CD4-positive, alpha-beta T cell treated with Interleukin-4 for 1 hour (primary cell): ENCODE measurements around the gene COP1.
"Not testable (repeated sequence)": the region's sequence is repeated elsewhere in the genome, so short reads cannot be mapped to it uniquely, and the experiment has no call there.

Experiments used
- DNase-seq, 2 donors: peaks; one replicate each; pipeline ENCODE4 v3.0.0-alpha.2; 2020 to 2022

COP1 gene

DNA sequence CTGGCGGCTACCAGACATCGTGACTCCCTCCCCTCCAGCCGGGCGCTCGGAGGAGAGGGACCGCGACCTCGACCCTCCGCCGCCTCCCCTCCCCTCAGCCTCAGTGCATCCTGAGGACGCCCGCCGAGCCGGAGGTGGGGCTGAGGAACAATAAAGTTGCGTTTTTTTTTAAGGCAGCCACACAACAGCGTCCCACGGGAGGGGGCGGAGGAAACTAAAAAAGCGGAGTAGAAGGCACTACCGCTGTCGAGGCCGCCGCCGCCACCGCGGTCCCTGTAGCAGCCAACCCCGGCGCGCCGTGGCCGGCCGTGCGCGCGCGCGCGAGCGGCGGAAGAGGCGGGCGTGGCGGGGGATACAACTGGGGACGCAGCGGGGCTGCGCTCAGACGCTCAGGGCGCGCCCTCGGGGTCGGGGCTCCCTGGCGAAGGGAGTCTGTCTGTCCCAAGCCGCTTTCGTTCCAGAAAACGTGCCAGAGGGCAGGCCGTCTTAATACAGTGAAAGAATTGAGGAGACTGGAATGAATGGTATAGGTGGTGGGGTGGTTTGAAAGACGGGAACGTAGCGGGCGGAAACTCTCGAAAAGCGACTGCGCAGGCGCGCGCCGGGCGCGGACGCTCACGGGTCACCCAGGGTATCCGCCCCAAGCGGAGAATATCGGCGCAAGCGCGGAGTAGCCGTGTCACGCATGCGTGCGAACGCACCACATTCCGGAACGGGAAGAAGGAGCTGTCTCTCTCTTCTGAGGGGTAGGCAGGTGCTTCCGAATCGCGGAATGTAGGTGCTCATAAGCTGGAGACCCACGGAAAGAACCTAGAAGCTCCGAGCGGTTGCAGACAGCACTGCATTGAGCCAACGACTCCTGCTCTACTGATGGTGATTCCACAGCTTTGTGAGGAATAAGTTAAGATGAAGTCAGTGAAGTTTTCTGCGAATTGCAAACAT, at the start of gene COP1:
TSS of gene COP1 (minus strand) at position 326 of the 942 bp plus-strand sequence. CDS start at position 18, 308 bp downstream.
- peak; percentile 98 for DNase-seq

DNA sequence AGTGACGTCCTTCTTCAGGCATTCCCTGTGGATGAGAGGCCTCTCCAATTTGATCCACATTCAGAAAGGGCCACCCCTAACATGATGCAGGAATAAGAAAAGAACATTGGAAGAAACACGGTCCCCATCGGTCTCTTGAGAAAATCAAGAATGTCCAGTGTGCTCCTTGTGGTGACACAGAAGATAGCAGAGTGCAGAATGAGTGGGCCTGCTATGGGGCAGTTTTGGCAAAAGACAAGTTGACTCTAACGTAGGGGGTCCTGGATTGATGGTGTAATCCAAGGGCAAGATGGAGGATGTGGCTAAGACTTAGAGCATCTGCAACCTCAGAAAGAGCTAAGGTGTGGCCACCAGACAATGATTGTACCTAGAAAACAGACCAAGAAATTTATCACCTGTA, 45.1 kb upstream of the COP1 start:
- DNase-seq, result no peak

DNA sequence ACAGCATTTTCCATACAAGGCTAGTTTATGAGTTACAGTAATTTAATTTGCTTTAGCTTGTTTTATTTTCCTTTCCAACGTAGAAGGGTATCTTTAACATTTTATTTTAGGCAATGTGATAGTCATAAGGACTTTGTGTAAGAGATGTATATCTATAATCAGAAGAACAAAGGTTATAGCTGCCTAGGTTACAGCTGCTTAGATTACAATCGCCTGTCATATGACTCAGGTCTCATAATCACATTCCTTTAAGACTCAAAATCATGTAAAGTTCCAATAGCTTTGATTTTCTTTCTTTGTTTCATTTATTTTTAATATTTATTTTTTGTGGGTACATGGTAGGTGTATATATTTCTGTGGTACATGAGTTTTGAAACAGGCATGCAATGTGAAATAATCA, 37.8 kb upstream of the COP1 start:
- no peak for DNase-seq

DNA sequence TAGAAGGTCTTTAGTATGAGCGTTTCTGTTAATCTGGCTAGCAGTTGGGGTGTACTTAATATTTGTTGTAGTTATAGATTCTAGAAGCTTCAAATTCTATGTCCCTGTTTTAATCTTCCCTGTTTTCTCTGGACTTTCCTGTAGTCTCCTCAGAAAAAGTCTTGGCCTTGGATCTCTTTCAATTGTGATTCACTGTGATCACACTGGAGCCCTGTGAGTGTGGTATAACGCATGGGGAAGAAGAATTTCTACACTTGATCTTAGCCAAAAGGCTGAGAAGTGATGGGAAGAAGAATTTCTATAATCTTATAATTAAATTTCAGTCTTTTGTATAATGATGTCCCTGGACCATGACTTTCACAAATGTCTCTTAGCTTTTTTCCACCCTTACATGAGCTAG, 36.7 kb upstream of the COP1 start:
- no peak for DNase-seq

DNA sequence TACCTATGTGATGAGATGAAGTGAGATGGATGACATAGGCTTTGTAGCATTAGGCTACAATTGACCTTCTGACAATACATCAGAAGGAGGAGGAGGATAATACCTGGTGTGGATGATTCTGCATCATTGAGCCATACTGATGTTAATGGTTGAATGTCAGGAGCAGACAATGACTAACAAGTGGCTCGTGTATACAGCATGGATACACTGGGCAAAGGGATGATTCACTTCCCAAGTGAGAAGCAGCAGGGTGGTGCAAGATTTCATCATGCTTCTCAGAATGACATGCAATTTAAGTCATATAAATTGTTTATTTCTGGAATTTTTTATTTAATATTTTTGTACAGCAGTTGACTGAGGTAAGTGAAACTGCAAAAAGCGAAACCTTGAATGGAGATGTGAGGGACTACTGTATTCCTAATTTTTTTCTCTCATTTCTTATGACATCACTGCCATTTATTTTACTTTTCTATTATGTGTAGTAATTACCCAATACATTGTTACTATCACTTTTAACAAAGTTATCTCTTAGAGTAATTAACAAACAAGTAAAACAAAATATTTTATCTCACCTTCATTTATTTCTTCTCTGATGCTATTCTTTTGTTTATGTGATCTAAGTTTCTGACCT, 34.4 kb upstream of the COP1 start:
- DNase-seq, result no peak

DNA sequence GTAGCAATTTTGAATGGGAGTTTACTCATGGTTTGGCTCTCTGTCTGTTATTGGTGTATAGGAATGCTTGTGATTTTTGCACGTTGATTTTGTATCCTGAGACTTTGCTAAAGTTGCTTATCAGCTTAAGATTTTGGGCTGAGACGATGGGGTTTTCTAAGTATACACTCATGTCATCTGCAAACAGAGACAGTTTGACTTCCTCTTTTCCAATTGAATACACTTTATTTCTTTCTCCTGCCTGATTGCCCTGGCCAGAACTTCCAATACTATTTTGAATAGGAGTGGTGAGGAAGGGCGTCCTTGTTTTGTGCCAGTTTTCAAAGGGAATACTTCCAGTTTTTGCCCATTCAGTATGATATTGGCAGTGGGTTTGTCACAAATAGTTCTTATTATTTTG, 26.6 kb upstream of the COP1 start:
- not testable (repeated sequence) for DNase-seq

DNA sequence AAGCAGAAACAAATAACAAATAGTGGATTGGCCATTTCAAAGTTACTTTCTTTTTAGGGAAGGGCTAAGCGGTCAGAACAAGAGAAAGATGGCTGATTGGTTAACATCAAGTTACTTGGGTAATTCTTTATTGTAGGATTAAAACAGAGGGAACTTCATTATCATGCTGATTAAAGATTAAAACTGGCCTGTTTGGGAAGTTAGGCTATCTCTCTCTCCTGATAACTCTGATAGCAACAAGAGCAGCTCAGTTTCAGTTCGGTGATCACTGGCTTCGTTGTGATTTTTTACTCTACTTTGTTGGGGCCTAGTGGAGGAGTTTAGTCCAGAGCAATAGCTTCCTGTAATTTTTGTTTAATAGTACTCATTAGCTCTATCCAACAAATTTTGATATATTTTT, 20.5 kb upstream of the COP1 start:
- no peak for DNase-seq

DNA sequence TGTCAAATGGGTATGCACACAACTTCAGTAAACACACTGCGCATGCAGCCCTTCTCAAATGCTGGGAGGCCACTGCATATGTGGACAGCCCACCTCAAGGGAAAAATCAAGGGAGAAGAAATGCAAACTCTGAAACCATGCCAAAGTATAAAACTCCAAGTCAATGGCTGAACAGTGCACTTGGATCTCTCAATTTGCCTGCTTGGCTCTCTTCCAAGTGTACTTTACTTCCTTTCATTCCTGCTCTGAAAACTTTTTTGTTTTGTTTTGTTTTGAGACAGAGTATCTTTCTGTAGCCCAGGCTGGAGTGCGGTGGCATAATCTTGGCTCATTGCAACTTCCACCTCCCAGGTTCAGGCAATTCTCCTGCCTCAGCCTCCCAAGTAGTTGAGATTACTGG, 18.8 kb upstream of the COP1 start:
- no peak for DNase-seq

DNA sequence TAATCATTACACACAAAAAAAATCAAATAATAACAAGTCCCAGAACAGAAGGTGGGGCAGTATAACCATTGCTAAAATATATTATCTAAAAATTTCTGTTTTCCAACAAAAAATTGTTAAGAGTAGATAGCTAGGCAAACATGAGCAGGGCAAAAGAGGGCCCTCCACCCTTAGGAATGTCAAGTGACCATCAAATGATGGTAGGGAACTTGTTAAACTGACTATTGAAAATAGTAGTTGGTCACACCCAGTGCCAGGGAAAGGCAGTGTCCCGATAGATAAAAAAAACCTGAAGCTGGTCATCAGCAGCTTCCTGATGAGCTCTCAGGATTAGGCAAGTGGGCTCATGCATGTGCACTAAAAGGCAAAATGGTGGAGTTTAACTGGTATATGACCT, 18.4 kb upstream of the COP1 start:
- no peak for DNase-seq

DNA sequence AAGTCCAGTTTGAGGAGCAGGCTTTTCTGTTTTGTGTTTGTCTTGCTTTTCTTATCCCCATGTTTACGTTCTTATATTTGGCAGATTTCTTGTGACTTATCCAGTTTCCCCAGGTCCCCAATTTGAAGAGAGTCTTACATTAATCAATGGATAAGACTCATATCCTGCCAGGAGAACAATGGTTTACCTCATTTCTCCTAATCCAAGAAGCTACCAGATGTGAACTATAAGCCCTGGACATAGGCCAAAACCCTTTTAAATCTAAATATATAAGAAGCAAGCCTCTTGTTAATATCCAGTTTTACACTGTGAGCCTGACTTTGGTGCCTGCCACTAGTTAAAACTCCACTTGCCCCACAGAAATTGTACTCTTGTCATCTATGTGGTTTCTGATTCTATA, 15.1 kb upstream of the COP1 start:
- no peak for DNase-seq

DNA sequence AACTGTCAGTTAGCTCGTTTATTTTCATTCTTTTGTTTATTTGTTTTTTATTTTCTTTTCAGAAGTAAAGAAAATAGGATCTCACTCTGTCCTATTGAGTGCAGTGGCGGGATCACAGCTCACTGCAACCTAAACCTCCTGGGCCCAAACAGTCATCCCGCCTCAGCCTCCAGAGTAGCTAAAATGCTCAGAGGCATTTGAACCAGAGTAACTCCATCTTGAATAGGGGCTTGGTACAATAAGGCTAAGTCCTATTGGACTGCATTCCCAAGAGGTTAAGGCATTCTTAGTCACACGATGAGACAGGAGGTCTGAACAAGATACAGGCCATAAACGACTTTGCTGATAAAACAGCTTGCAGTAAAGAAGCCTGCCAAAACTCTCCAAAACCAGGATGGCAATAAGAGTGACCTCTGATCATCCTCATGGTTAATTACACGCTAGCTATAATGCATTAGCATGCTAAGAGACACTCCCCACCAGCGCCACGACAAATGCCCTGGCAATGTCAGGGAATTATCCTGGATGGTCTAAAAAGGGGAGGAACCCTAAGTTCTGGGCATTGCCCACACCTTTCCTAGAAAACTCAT, 13.1 kb upstream of the COP1 start:
- DNase-seq, result no peak

DNA sequence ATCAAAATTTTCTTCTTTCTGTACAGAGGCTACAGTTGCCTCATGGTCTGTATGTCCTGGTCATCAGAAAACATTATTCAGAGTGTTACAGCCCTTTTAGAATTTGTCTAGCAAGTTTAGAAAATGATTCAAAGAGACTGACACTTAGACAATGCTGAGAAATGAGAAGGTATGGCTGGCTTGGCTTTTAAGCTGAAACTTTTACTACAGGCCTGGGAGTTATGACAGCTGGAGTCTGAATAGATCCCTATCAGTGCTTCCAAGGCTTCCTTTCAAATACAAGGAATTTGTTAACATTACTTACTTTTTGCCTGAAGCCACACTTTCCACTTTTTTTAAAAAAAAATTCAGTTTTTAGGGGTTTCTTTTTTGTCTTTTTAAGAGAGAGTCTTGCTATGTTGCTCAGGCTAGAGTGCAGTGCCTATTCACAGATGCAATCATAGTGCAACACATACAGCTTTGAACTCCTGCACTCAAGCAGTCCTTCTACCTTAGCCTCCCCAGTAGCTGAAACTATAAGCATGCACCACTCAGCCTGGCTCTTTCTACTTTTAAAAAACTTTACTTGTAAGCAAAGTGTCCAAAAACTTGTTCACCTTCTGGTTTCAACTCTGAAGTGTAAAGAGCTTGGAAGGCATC, 10.5 kb upstream of the COP1 start:
- DNase-seq, result no peak

DNA sequence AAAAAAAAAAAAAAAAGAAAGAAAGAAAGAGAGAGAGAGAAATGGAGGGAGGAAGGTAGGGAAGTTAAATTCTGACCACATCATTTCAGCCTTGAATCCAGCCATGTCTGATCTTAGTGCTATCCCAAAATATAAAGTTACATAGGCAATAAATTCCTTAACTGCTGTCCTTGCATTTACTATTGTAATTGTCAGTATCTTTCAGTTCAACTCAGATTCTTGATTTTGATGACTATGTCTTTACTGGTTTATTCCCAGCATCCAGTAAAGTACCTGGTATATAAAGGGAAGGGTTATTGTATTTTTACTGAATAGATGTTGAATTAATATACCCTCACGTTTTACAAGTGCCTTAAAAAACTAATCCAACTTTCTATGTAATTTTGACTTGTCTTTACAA, 8.9 kb upstream of the COP1 start:
- no peak for DNase-seq

DNA sequence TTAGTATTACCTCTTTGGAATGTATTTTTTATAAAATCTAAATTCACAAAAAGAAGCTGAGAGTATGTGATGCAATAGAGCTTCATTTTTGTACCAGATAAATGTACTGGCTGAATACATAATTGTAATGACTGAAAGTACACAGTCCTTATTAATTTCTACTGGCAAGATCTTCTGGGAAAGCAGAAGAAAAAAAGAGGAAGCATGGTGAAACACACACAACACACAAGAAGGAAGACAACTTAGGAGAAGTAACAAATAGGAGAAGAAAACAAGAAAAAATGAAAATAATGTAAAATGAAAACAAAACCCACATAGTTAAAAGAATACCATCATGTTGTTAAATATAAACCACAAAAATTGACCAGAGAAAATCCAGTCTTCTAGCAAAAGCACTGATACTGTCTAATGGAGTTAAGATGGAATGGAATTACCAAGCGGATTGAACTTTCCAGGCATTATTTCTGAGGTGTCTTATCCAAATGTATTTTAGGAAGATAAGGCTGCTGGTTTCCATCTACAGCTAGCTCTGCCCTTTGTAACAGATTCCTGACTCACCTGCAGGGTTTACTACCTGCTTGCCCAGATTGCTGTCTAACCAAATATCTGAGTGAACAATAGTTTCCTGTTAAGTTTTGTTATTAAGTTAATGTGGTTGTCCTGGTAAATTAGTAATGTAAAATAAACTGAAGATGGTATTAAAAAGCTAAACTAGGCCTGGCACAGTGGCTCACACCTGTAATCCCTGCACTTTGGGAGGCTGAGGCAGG, 4.5 kb upstream of the COP1 start:
- no peak for DNase-seq

DNA sequence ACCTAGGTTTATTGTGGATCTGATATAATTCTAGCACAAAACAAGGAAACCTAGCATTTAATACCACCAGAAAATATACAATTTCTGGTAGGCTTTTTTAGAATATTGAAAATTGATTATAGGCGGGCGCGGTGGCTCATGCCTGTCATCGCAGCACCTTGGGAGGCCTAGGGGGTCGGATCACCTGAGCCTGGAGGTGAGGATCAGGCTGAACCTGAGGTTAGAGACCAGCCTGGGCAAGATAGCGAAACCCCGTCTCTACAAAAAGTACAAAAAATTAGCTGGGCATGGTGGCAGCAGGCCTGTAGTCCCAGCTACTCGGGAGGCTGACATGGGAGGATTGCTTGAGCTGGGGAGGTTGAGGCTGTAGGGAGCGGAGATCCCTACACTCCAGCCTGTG, 948 bp upstream of the COP1 start:
- no peak for DNase-seq

DNA sequence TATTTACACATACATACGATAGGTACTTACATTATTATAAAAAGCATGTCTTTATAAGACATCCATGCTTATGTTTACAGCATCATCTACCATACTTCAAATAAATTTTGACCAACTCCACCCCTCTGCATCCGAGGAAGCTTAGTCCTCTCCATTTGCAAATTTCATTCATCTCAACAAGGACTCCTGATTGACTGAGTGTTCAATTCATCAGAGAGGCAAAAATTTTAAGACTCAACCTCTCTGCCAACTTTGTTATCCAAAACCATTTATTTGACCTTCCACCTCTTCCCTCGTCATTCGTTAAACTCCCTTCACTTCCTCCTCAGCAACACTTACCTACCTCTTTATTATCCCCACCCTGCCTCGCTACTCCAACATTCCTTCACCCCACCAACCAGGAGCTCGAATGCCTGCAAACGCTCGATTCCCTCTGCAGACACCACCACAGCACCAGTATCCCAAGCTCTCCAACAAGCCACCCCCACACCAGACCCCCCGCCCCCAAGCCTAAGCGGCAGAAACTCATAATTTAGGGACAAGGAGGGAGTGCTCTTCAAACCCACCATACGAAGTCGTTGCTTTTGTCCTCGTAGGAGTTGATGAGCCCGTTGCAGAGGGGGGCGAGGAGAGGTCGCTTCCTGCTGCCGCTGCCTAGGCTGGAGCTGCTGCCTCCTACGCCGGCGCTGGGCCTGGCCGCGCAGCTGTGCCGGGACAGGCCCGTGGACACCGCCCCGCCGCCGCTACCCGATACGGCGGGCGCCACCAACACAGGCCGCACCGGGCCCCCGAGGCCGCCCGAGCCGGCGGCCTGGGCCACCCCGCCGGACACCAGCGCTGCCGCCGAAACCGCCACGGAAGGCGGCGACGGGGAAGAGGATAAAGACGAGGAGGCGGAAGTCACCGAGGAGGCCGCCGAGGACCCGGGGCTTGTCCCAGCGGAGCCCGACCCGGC, 803 bp downstream of the COP1 start:
- DNase-seq, result peak in 1 of 2 donors; percentile 22

DNA sequence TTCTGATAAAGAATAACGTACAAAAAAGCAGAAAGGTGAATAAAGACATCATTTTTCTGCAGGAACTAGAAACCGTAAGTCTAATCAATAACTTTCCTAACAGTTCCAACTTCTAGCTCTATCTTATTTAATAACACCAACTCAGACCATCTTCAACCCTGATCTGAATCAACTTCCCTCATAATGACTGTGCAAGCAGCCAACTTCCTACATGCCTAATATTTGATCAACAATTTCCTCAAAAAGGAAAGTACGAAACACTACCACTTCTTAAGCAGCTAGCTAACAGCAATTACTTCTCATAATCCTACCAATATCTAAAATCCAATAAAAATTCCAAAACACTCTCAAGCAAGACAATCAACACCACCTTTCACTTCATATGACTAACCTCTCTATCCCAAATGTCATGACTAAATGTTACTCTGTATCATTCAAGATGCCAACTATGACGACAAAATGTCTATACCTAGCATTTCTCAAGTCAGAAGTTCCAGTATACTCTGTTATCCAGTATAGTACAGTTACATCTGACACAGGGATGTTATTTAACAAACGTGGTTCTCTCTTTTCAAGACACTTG, 1.7 kb downstream of the COP1 start:
- no peak for DNase-seq

DNA sequence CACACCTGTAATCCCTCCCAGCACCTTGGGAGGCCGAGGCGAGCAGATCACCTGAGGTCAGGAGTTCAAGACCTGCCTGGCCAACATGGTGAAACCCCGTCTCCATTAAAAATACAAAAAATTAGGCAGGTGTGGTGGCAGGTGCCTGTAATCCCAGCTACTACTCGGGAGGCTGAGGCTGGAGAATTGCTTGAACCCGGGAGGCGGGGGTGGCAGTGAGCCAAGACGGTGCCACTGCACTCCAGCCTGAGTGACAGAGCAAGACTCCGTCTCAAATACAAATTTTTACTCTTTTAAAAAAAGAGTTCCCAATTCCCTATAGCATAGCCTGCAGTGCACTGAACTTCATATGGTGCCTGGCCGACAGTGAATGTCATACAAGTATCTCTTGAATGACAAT, 2.4 kb downstream of the COP1 start:
- not testable (repeated sequence) for DNase-seq

DNA sequence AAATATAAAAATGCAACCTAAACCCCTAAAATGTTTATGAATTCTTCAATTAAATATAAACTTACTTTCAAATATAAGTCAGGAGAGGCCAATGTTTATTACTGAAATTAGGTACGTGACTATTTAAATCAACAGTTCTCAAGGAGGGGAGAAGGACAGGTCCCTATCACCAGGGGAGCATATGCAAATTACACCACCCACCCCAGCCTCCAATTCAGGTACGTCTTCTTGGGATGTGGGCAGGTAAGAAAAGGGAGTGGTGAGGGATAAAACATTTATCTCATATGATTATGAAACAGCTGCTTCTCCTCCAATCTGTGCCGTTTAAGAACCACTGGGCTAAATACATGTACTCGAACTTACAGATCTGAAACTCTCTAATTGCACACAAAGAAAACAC, 3.4 kb downstream of the COP1 start:
- no peak for DNase-seq

DNA sequence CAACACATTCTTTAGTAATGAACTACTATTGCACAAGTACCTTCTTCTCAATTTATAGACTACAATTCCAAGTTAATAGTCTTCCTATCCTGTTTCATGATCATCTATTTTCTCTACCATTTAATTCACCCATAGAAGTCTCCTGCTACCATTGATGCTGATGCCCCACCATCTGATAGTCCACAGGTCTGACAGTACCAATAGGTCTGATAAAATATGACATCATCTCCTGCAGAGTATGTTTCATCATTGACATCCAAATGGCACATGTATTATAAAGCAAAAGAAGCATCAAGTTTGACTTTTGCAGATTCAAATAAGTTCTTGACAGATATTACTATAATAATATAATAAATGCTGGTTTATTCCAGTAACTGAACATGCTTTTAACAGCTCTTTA, 5.5 kb downstream of the COP1 start:
- no peak for DNase-seq

DNA sequence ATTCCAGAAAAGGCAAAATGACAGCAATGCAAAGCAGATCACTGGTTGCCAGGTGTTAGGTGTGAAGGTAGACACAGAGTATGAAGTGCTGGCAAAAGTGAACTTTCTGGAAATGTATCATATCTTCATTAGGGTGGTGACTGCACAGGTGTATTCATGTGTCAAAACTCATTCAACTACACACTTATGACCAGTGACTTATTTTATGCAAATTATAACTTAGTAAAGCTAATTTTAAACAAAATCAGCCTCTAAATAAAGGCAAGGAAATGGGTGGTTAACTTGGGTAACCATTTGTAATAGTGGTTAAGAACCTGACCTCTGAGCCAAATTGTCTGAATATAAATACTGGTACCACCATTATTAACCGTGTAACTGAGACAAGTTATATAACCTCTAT, 7.4 kb downstream of the COP1 start:
- DNase-seq, result no peak
